HL-60 (cell line): ENCODE results near the gene ICAM5.

ENCODE experiments used
- DNase-seq, 2 experiments: peaks; one replicate each; pipeline ENCODE4 v3.0.0-alpha.2; 2010 to 2020; ENCODE audit warnings: low read depth in 1 of 2, low spot score in 1 of 2
- H3K27ac ChIP-seq: fragments of 250-450 bp; sonication (Bioruptor Pico); replicated peaks from 2 replicates; pipeline ENCODE4 v1.5.1; 2020; ENCODE audit warnings: mild to moderate bottlenecking, moderate library complexity
- H3K27me3 ChIP-seq: fragments of 250-450 bp; sonication (Bioruptor Pico); 2 replicates; pipeline ENCODE4 v1.5.1; 2021; ENCODE audit warnings: mild to moderate bottlenecking, moderate library complexity; ENCODE audit not compliant: insufficient read depth, poor library complexity, severe bottlenecking
- H3K4me3 ChIP-seq: replicated peaks from 2 replicates; pipeline ENCODE4 v1.5.1; 2011; ENCODE audit warnings: mild to moderate bottlenecking, control low read depth, low read length; ENCODE audit not compliant: insufficient read depth
- CTCF ChIP-seq: IDR thresholded peaks from one replicate; pipeline ENCODE4 v1.5.1; 2011; ENCODE audit warnings: low read length, control low read depth, inconsistent platforms; ENCODE audit not compliant: insufficient read depth
- GABPA ChIP-seq: IDR thresholded peaks from 2 replicates; pipeline ENCODE4 v1.6.1; 2012; ENCODE audit warnings: low read depth
- POLR2AphosphoS5 ChIP-seq: IDR thresholded peaks from 2 replicates; pipeline ENCODE4 v1.6.1; 2012; ENCODE audit warnings: low read depth
- REST ChIP-seq: IDR thresholded peaks from 2 replicates; pipeline ENCODE4 v1.6.1; 2012; ENCODE audit warnings: low read depth; ENCODE audit not compliant: insufficient replicate concordance
- SPI1 ChIP-seq: IDR thresholded peaks from 2 replicates; pipeline ENCODE4 v1.6.1; 2012; ENCODE audit warnings: low read depth, mild to moderate bottlenecking, borderline replicate concordance

Gene ICAM5

DNA sequence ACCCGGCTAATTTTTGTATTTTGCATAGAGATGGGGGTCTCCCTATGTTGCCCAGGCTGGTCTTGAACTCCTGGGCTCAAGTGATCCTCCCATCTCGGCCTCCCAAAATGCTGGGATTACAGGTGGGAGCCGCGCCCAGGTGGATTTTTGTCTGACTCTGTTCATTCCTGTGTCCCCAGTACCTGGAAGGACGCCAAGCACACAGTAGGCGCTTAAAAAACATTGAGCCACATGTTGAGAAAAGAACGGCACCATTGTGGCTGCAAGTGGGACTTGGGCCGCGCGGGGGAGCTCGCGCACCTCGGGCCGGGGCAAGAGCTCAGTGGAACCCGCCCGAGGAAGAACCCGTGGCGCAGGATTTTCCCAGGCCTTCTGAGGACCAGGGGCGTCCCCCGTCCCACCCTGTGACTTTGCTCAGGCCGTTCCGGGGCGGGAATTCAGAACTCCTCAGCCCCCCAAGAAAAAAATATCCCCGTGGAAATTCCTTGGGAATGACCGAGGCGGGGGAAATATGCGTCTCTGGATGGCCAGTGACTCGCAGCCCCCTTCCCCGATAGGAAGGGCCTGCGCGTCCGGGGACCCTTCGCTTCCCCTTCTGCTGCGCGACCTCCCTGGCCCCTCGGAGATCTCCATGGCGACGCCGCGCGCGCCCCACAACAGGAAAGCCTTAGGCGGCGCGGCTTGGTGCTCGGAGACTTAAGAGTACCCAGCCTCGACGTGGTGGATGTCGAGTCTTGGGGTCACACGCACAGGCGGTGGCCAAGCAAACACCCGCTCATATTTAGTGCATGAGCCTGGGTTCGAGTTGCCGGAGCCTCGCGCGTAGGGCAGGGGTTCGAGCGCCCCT lies 20.2 kb upstream of the ICAM5 start:
- Histone ChIP-seq H3K4me3 (peak overlapping the region; percentile 32), H3K27ac (peak overlapping the region; percentile 59), H3K27me3 (peaks cover 2% of the 10 kb centered on the region)
- TF ChIP-seq CTCF (peak; percentile 84), POLR2AphosphoS5 (no peak)
- DNase-seq = peak in 1 of 2 experiments; percentile 84

DNA sequence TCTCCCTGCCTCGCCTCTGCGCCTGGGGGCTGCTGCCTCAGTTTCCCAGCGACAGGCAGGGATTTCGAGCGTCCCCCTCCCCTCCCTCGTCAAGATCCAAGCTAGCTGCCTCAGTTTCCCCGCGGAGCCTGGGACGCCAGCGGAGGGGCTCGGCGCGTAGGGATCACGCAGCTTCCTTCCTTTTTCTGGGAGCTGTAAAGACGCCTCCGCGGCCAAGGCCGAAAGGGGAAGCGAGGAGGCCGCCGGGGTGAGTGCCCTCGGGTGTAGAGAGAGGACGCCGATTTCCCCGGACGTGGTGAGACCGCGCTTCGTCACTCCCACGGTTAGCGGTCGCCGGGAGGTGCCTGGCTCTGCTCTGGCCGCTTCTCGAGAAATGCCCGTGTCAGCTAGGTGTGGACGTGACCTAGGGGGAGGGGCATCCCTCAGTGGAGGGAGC lies 19.6 kb upstream of the ICAM5 start:
- H3K4me3 ChIP-seq = peak overlapping the region; percentile 32
- H3K27me3 ChIP-seq = peaks cover 2% of the 10 kb centered on the region
- peak overlapping the region; percentile 59 for H3K27ac ChIP-seq
- no peak for TF ChIP-seq GABPA
- TF ChIP-seq POLR2AphosphoS5 = peak; percentile 76
- TF ChIP-seq SPI1 = peak; percentile 90
- TF ChIP-seq REST = no peak
- TF ChIP-seq CTCF = no peak
- peak; percentile 92 for DNase-seq

GRCh38 chr19:10270616-10271394 lies 18.9 kb upstream of the ICAM5 start, which contains the start of gene ICAM1:
TSS of gene ICAM1 (plus strand) at chr19:10271120. CDS start at chr19:10271160, 40 bp downstream.
- DNase-seq = peak in 1 of 2 experiments; percentile 68
- Histone ChIP-seq H3K27ac (peak within 1 kb of the TSS; percentile 59), H3K27me3 (peaks cover 2% of the 10 kb centered on the region), H3K4me3 (peak within 1 kb of the TSS; percentile 32)
- TF ChIP-seq GABPA (no peak), SPI1 (no peak), POLR2AphosphoS5 (no peak), REST (no peak), CTCF (no peak)
